T-helper 2 cell treated with Interferon-gamma antibody and Interleukin-4, amounts not matched to agents 5 μg/mL and 100 μg/mL, for 36 hours (primary cell): Measurements from ENCODE around the gene SYNE2.

Experiments
- DNase-seq: peaks from one replicate; pipeline ENCODE4 v3.0.0; 2021; ENCODE audit warnings: low spot score
- H3K27ac Mint-ChIP-seq: one replicate; pipeline ENCODE4 v1.8.0; 2021; ENCODE audit warnings: mild to moderate bottlenecking, mixed read lengths
- H3K27me3 Mint-ChIP-seq: one replicate; pipeline ENCODE4 v1.8.0; 2021; ENCODE audit warnings: low read depth, mixed read lengths
- H3K36me3 Mint-ChIP-seq: one replicate; pipeline ENCODE4 v1.8.0; 2021; ENCODE audit warnings: low read depth, mixed read lengths
- H3K4me1 Mint-ChIP-seq: one replicate; pipeline ENCODE4 v1.8.0; 2021; ENCODE audit warnings: low read depth, mixed read lengths
- H3K4me3 Mint-ChIP-seq: one replicate; pipeline ENCODE4 v1.8.0; 2022; ENCODE audit warnings: mild to moderate bottlenecking, moderate library complexity, mixed read lengths
- H3K9me3 Mint-ChIP-seq: one replicate; pipeline ENCODE4 v1.8.0; 2021; ENCODE audit warnings: mixed read lengths

SYNE2 gene

DNA sequence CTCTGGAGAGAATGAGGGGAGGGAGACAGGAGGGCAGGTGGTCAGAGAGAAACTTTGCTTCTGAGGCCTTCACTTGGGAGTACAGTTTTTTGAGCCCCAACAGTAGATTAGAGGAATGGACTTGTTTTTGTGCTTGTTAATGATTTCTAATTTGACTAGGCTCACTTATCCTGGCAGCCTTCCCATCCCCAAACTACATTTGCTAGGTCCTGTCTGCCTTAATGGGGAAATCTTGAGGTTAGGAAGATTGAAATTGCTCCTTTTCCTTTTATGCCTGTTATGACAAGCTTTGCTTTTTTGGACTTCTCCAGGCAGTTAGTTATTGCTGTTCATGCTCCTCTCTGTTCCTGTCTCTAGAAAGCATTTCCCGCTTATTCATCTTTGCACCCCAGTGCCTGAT lies 37.7 kb downstream of the SYNE2 start:
- Mint-ChIP-seq H3K9me3 (no peaks in the 10 kb centered on the region), H3K4me1 (peaks cover 2% of the 10 kb centered on the region), H3K4me3 (no peak overlapping the region), H3K36me3 (peaks cover 2% of the 10 kb centered on the region), H3K27me3 (no peaks in the 10 kb centered on the region), H3K27ac (no peak overlapping the region)
- no peak for DNase-seq

DNA sequence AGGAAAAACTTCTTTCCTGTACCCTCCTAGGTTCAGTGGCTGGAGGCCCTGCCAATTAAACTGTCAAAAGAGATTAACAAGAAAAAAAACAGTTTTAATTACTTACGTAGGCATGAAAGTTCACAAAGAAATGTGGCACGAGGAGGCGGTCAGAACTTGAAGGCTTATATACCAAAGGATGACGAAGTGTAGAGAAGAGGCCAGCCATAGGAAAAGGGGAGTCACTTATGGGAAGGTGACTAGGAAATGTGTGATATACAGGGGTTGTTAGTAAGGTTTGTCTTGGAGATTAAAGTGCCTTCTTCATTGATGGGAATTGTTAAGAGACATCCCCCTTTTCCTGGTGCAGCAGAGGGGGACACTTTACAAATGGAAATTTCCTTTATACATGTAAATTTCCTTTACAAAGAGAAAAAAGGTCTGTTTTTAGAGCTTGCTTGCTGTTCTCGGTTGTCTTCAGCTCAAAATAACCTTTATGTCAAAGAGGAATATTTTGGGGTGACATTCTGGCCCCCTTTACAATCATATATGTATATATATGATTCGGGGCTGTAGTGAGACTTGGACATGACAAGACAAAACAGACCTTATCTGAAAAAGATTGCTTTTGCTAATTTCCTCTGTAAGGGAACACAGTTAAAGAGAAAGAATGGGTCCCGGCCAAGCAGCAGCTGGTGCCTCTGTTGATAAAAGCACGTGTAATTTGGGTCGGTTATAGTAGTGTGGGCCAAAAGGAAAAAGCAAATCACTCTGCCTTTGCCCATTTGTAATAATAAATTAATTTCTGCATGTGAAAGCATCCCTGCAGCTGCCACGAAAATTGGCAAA lies 38.6 kb downstream of the SYNE2 start:
- Mint-ChIP-seq H3K4me3 (no peak overlapping the region), H3K27me3 (no peaks in the 10 kb centered on the region), H3K9me3 (no peaks in the 10 kb centered on the region), H3K4me1 (peaks cover 4% of the 10 kb centered on the region), H3K36me3 (peaks cover 2% of the 10 kb centered on the region), H3K27ac (no peak overlapping the region)
- DNase-seq = no peak

DNA sequence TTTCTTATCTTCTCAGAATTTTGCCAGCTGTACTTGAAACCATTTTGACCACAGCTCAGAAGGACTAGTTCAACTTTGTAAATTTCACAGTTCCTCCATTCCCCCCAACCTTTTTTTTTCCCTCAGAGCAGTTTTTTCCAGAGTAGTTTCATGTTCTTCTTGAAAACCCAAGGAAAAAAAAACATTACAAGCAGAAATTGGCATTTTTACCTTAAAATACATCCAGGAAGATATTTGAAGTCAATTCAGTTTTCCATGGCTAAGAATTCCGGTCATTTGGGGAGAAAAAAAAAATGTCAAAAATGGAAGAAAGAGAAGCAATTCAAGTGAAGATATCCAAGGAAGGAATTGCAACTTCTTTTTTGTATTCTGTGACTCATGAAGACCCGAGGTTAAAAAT lies 39.5 kb downstream of the SYNE2 start:
- no peaks in the 10 kb centered on the region for H3K9me3 Mint-ChIP-seq
- no peak overlapping the region for H3K27ac Mint-ChIP-seq
- no peak for DNase-seq
- H3K4me1 Mint-ChIP-seq = peaks cover 4% of the 10 kb centered on the region
- H3K36me3 Mint-ChIP-seq = peaks cover 2% of the 10 kb centered on the region
- H3K4me3 Mint-ChIP-seq = no peak overlapping the region
- no peaks in the 10 kb centered on the region for H3K27me3 Mint-ChIP-seq

DNA sequence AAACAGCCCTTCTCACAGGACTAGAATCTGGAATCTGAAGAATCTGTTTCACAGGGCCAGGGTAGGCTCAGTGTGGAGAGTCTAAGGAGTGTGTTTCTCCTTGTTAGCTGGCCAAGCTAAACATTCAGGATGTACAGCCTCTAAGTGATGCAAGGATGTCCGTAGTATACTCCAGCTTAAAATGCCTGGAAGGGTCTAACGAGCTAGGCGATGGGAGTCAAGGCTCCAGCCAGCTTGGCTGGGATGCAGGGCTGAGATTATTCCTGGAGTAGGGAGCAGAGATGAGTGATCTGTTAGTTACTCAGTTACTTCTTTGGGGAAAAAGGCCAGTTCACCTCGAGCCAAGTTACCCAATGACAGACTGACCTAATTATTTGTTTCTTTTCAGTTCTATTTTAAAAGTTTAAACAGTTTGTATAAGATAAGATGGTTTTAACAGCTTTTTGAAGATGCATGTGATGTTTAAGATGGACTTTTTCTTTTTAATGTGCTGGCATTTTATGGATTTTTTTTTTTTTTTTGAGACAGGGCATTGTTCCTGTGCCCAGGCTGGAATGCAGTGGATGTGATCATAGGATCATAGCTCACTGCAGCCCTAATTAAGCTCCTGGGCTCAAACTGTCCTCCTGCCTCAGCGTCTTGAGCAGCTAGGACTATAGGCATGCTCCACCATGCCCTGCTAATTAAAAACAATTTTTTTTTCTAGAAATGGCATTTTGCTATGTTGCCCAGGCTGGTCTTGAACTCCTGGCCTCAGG lies 41.1 kb downstream of the SYNE2 start:
- Mint-ChIP-seq H3K27ac (no peak overlapping the region), H3K27me3 (no peaks in the 10 kb centered on the region), H3K4me3 (no peak overlapping the region)

DNA sequence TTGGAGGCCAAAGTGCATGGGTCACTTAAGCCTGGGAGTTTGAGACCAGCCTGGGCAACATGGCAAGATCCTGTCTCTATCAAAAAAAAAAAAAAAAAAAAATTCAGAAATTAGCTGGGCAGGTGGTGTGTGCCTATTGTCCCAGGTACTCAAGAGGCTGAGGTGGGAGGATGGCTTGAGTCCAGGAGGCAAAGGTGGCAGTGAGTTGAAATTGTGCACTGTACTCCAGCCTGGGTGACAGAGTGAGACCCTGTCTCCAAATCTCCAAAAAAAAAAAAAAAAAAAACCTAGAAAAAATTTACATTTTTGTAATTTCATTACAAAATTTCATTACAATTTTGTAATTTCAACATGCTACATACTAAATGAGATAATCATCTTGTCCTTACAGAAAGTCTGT lies 42.7 kb downstream of the SYNE2 start:
- DNase-seq = no peak
- Mint-ChIP-seq H3K27ac (no peak overlapping the region), H3K4me3 (no peak overlapping the region), H3K27me3 (peaks cover 2% of the 10 kb centered on the region), H3K4me1 (peaks cover 8% of the 10 kb centered on the region), H3K9me3 (peaks cover 5% of the 10 kb centered on the region), H3K36me3 (peaks cover 3% of the 10 kb centered on the region)

More for the DNA sequence above, 41.1 kb downstream of the SYNE2 start:
- Mint-ChIP-seq H3K36me3 (no peaks in the 10 kb centered on the region), H3K9me3 (no peaks in the 10 kb centered on the region), H3K4me1 (peaks cover 2% of the 10 kb centered on the region)
- no peak for DNase-seq

DNA sequence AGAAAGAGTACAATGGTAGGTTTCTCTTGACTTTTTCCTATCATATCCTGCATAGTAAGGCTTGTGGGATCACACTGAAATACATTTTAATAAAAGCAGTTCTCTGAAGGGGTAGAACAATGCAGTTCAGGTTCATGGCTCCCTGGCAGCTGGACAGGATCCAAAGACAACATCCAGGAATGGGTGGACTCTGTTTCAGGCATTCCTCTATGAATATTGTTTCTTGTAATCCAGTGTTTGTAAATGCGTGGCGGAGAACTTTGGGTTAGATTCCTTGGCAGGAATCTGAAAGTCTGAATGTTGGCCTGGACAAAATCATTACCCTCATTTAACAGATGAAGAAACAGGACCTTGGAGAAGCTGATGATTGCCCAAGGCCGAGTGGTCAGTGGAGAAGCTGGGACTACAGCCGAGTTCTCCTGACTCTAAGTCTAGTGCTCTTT lies 43.5 kb downstream of the SYNE2 start:
- no peak overlapping the region for H3K4me3 Mint-ChIP-seq
- peaks cover 2% of the 10 kb centered on the region for H3K27me3 Mint-ChIP-seq
- H3K27ac Mint-ChIP-seq = no peak overlapping the region
- DNase-seq = no peak
- peaks cover 3% of the 10 kb centered on the region for H3K36me3 Mint-ChIP-seq
- H3K4me1 Mint-ChIP-seq = peaks cover 12% of the 10 kb centered on the region
- peaks cover 5% of the 10 kb centered on the region for H3K9me3 Mint-ChIP-seq

DNA sequence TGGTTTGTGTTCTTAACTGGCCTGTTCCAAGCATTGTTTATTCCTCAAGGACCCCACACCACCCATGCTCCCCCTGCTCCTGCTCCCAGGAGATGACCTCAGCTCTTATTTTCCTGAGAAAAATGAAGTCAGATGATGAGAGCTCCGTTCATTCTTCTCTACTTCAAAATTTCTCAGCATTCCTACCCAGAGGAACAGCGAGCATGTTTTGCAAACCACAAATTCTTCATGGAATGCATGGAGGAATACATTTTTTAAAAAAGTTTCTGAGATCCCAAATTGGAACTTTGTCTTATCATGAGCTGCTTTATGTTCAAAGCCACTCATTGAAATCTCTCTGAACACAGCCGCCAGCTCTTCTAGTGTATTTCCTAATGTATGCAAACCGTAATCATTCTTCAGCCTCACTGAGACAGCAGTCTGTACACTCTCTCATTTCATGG lies 44.9 kb downstream of the SYNE2 start:
- Mint-ChIP-seq H3K9me3 (peaks cover 5% of the 10 kb centered on the region), H3K4me3 (no peak overlapping the region), H3K27me3 (peaks cover 2% of the 10 kb centered on the region), H3K4me1 (peaks cover 15% of the 10 kb centered on the region), H3K27ac (no peak overlapping the region), H3K36me3 (peaks cover 3% of the 10 kb centered on the region)
- DNase-seq = no peak

DNA sequence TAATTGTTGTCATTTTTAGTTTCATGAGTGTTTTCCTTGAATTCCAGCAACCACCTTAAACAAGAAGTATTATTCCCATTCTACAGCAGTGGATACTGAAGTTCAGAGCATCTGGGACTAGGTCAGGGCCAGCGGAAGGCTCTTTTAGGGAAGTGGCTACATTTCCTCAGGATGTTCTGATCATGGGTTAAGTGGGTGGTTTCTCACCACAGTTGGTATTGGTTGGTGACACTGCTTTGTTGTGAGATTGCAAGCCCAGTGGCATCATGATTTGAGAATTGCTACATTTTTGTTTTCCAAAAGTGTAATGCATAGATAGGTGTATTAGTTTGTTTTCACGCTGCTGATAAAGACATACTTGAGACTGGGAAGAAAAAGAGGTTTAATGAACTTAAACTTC lies 47.1 kb downstream of the SYNE2 start:
- Mint-ChIP-seq H3K27me3 (peaks cover 8% of the 10 kb centered on the region), H3K9me3 (peaks cover 5% of the 10 kb centered on the region), H3K4me3 (no peak overlapping the region), H3K4me1 (peaks cover 15% of the 10 kb centered on the region), H3K27ac (peak overlapping the region; percentile 38), H3K36me3 (peaks cover 3% of the 10 kb centered on the region)
- no peak for DNase-seq

DNA sequence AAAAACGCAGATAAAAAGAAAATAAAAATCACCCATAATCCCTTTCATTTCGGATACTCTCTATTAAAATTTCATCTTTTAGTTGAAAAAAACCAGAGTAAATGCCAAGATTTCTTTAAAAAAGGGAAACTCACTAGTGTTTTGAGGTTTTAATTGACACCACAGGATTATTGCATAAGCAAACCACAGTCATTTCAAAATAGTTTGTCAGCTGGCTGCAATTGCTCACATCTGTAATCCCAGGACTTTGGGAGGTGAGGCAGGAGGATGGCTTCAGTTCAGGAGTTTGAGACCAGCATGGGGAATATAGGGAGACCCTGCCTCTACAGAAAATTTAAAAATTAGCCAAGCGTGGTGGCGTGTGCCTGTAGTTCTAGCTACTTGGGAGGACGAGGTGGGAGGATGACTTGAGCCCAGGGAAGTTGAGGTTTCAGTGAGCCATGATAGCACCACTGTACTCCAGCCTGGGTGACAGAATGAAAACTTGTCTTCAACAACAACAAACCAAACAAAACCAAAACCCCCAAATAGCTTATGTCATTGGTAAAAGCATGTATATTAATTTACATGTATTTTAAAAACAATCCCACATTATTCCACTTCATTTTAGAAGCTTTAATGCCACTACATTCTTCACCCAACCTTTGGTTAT lies 48.8 kb downstream of the SYNE2 start:
- DNase-seq = no peak
- no peak overlapping the region for H3K27ac Mint-ChIP-seq
- peaks cover 3% of the 10 kb centered on the region for H3K36me3 Mint-ChIP-seq
- H3K4me1 Mint-ChIP-seq = peaks cover 15% of the 10 kb centered on the region
- peaks cover 17% of the 10 kb centered on the region for H3K27me3 Mint-ChIP-seq
- peaks cover 9% of the 10 kb centered on the region for H3K9me3 Mint-ChIP-seq
- H3K4me3 Mint-ChIP-seq = no peak overlapping the region

DNA sequence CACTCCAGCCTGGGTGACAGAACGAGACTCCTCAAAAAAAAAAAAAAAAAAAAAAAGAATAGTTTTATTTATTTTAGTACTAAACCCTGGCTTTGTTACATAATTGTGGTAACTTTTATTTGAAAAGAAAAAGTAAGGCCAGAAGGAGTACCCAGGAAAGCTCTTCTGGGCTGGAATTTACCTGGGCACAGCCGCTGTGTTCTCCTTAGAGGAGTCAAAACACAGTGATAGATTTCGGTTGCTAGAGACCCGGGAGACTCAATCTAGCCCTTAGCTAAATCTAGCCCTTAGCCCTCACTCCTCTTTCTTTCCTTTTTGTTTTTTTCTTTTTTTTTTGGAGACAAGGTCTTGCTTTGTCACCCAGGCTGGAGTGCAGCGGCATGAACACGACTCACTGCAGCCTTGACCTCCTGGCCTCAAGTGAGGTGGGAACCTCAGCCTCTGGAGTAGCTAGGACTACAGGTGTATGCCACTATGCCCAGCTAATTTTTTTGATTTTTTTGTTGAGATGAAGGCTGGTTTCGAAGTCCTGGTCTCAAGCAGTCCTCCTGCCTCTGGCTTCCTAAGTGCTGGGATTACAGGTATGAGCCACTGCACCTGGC lies 49.7 kb downstream of the SYNE2 start:
- H3K9me3 Mint-ChIP-seq = peaks cover 9% of the 10 kb centered on the region
- H3K4me1 Mint-ChIP-seq = peaks cover 15% of the 10 kb centered on the region
- H3K27ac Mint-ChIP-seq = no peak overlapping the region
- peaks cover 3% of the 10 kb centered on the region for H3K36me3 Mint-ChIP-seq
- no peak overlapping the region for H3K4me3 Mint-ChIP-seq
- DNase-seq = no peak
- H3K27me3 Mint-ChIP-seq = peaks cover 17% of the 10 kb centered on the region

DNA sequence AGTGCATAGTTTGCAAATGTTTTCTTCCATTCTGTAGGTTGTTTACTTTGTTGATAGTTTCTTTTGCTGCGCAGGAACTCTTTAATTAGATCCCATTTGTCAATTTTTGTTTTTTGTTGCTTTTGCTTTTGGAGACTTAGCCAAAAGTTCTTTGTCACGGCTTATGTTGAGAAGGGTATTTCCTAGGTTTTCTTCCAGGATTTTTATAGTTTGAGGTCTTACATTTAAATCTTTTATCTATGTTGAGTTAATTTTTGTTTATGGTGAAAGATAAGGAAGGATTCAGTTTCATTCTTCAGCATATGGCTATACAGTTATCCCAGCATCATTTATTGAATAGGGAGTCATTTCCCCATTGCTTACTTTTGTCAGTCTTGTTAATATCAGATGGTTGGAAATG lies 51.9 kb downstream of the SYNE2 start:
- no peak overlapping the region for H3K27ac Mint-ChIP-seq
- H3K27me3 Mint-ChIP-seq = peaks cover 17% of the 10 kb centered on the region
- peaks cover 24% of the 10 kb centered on the region for H3K4me1 Mint-ChIP-seq
- H3K36me3 Mint-ChIP-seq = peaks cover 3% of the 10 kb centered on the region
- DNase-seq = no peak
- H3K4me3 Mint-ChIP-seq = no peak overlapping the region
- H3K9me3 Mint-ChIP-seq = peaks cover 9% of the 10 kb centered on the region

DNA sequence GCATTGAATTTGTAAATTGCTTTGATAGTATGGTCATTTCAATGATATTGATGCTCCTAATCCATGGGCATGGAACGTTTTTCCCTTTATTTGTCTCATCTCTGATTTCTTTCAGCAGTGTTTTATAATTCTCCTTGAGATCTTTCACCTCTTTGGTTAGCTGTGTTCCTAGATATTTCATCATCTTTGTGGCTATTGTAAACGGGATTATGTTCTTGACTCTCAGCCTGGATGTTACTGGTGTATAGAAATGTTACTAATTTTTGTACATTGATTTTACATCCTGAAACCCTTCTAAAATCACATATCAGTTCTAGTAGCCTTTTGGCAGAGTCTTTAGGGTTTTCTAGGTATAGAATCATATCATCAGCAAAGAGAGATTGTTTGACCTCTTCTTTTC lies 52.6 kb downstream of the SYNE2 start:
- H3K36me3 Mint-ChIP-seq = peaks cover 2% of the 10 kb centered on the region
- peaks cover 15% of the 10 kb centered on the region for H3K27me3 Mint-ChIP-seq
- H3K4me3 Mint-ChIP-seq = no peak overlapping the region
- DNase-seq = no peak
- H3K27ac Mint-ChIP-seq = no peak overlapping the region
- H3K9me3 Mint-ChIP-seq = peaks cover 4% of the 10 kb centered on the region
- peaks cover 22% of the 10 kb centered on the region for H3K4me1 Mint-ChIP-seq

DNA sequence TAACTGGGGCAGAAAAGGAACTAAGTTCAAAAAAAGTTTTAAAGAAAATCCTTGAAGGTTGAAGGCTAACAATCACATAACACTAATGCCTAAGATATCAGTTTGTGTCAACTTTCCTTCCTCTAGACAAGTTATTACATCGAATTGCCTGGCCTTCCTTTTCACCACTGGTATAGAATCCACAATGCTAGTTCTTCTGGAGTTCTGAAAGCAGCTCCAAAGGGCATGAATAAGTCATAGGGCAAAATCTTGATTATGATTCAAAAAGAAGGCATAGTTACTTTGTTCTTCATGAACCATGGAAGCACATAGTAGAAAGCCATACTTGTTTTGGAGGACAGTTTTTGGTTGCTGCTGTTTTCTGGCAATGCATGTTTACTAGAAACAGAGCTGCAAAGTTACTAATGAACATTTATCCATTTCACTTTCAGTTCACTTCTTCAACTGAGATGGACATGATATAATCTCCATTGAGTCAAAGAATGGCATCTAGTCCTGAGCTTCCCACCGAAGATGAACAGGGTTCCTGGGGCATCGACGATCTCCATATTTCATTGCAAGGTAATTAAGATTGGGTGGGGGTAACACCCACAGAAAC lies 56.0 kb downstream of the SYNE2 start:
- Mint-ChIP-seq H3K4me3 (no peak overlapping the region), H3K4me1 (peaks cover 19% of the 10 kb centered on the region), H3K36me3 (peaks cover 6% of the 10 kb centered on the region), H3K9me3 (peaks cover 4% of the 10 kb centered on the region), H3K27me3 (peaks cover 12% of the 10 kb centered on the region), H3K27ac (no peak overlapping the region)
- no peak for DNase-seq
